IMR-90 (cell line): ENCODE measurements around the gene CLOCK. TPM values are rescaled to one million over a fixed set of nuclear protein-coding genes. Genes with fewer than 3 reads are reported as not detected.

Experiments
- ATAC-seq: fragments of 200-7000 bp; cut with Tn5 transposase; 2 replicates; pipeline ENCODE4 v1.9.1; 2020; ENCODE audit warnings: low read depth, mild to moderate bottlenecking, moderate library complexity
- BruUV-seq: library from RNA; stranded (reverse); fragments of 400-500 nt; replicated peaks from 2 replicates; lab custom pipeline; 2021; lab: Mats Ljungman, UMichigan
- CTCF ChIA-PET: fragments of 300-600 bp; formaldehyde crosslinking; extraction: SDS; loops from one replicate; lab custom pipeline; 2021; ENCODE audit warnings: antibody characterized with exemption; lab: Yijun Ruan, JAX
- POLR2A ChIA-PET: fragments of 300-600 bp; sonication (Branson Sonifier 250); formaldehyde crosslinking; loops from one replicate; lab custom pipeline; 2022; ENCODE audit warnings: antibody characterized with exemption; ENCODE audit not compliant: unreplicated experiment; lab: Charles Lee
- DNase-seq: peaks from one replicate; pipeline ENCODE4 v3.0.0; 2013
- H2AFZ ChIP-seq: replicated peaks from 2 replicates; pipeline ENCODE3; 2013; ENCODE audit warnings: low read length, mild to moderate bottlenecking; ENCODE audit not compliant: poor library complexity
- H2AK5ac ChIP-seq: 2 replicates; pipeline ENCODE4 v1.6.1; 2013; ENCODE audit warnings: low read depth, low read length, inconsistent platforms
- H2AK9ac ChIP-seq: replicated peaks from 2 replicates; pipeline ENCODE3; 2013; ENCODE audit warnings: mild to moderate bottlenecking, low read depth, low read length, moderate library complexity; ENCODE audit not compliant: poor library complexity
- H2BK120ac ChIP-seq: 2 replicates; pipeline ENCODE4 v1.6.1; 2013; ENCODE audit warnings: low read depth, low read length, inconsistent platforms
- H2BK15ac ChIP-seq: 3 replicates; pipeline ENCODE4 v1.6.1; 2013; ENCODE audit warnings: low read depth, low read length, inconsistent platforms
- H2BK20ac ChIP-seq: 2 replicates; pipeline ENCODE4 v1.6.1; 2013; ENCODE audit warnings: low read depth, mild to moderate bottlenecking, inconsistent platforms, low read length, moderate library complexity
- H2BK5ac ChIP-seq: 2 replicates; pipeline ENCODE4 v1.6.1; 2013; ENCODE audit warnings: mild to moderate bottlenecking, low read depth, low read length, inconsistent platforms; ENCODE audit not compliant: poor library complexity, severe bottlenecking
- H3K14ac ChIP-seq: replicated peaks from 2 replicates; pipeline ENCODE4 v1.6.1; 2013; ENCODE audit warnings: low read depth, low read length, inconsistent platforms
- H3K18ac ChIP-seq: 2 replicates; pipeline ENCODE4 v1.6.1; 2013; ENCODE audit warnings: low read depth, low read length, control low read depth
- H3K23ac ChIP-seq: 2 replicates; pipeline ENCODE4 v1.6.1; 2013; ENCODE audit warnings: low read depth, low read length, inconsistent platforms
- H3K27ac ChIP-seq: 2 replicates; pipeline ENCODE4 v1.5.1; 2013; ENCODE audit warnings: mild to moderate bottlenecking, control low read depth, low read length; ENCODE audit not compliant: insufficient read depth
- H3K27me3 ChIP-seq: 2 replicates; pipeline ENCODE4 v1.6.1; 2013; ENCODE audit warnings: low read length; ENCODE audit not compliant: control insufficient read depth, insufficient read depth
- H3K36me3 ChIP-seq: 2 replicates; pipeline ENCODE4 v1.6.1; 2013; ENCODE audit warnings: low read length, mixed read lengths; ENCODE audit not compliant: control insufficient read depth, insufficient read depth
- H3K4ac ChIP-seq: 2 replicates; pipeline ENCODE4 v1.6.1; 2013; ENCODE audit warnings: low read depth, low read length, inconsistent platforms
- H3K4me1 ChIP-seq: 2 replicates; pipeline ENCODE4 v1.6.1; 2013; ENCODE audit warnings: low read length, mixed read lengths; ENCODE audit not compliant: control insufficient read depth, insufficient read depth
- H3K4me2 ChIP-seq: 2 replicates; pipeline ENCODE4 v1.6.1; 2013; ENCODE audit warnings: low read depth, mild to moderate bottlenecking, control low read depth, low read length, moderate library complexity
- H3K4me3 ChIP-seq: 2 replicates; pipeline ENCODE4 v1.5.1; 2013; ENCODE audit warnings: low read depth, mild to moderate bottlenecking, control low read depth, low read length, moderate library complexity; ENCODE audit not compliant: insufficient read depth
- H3K56ac ChIP-seq: 2 replicates; pipeline ENCODE4 v1.6.1; 2013; ENCODE audit warnings: low read length, inconsistent platforms; ENCODE audit not compliant: insufficient read depth; ENCODE audit errors: extremely low read depth
- H3K79me1 ChIP-seq, 2 experiments: 2 replicates each; pipeline ENCODE4 v1.6.1; 2013; ENCODE audit warnings: low read length in 2 of 2, inconsistent platforms in 1 of 2, low read depth in 1 of 2
- H3K9ac ChIP-seq: 2 replicates; pipeline ENCODE4 v1.6.1; 2013; ENCODE audit warnings: low read depth, low read length, control low read depth
- H3K9me1 ChIP-seq: 2 replicates; pipeline ENCODE4 v1.6.1; 2013; ENCODE audit warnings: low read length, inconsistent platforms; ENCODE audit not compliant: insufficient read depth
- H3K9me3 ChIP-seq: 2 replicates; pipeline ENCODE4 v1.6.1; 2013; ENCODE audit warnings: low read length; ENCODE audit not compliant: control insufficient read depth, insufficient read depth
- H4K20me1 ChIP-seq: 2 replicates; pipeline ENCODE4 v1.6.1; 2013; ENCODE audit warnings: low read length, inconsistent platforms; ENCODE audit not compliant: insufficient read depth
- H4K5ac ChIP-seq: 2 replicates; pipeline ENCODE4 v1.6.1; 2013; ENCODE audit warnings: mild to moderate bottlenecking, low read depth, low read length, control low read depth
- H4K8ac ChIP-seq, 2 experiments: 2 replicates each; pipeline ENCODE4 v1.6.1; 2013; ENCODE audit warnings: low read depth in 2 of 2, low read length in 2 of 2, control low read depth in 1 of 2, inconsistent platforms in 1 of 2
- H4K91ac ChIP-seq: 2 replicates; pipeline ENCODE4 v1.6.1; 2013; ENCODE audit warnings: low read depth, low read length, inconsistent platforms; ENCODE audit not compliant: insufficient read depth
- BHLHE40 ChIP-seq: fragments of 150-350 bp; IDR thresholded peaks from 2 replicates; pipeline ENCODE4 v1.6.1; 2016; ENCODE audit warnings: mild to moderate bottlenecking, low read depth, low read length
- CHD1 ChIP-seq: IDR thresholded peaks from 2 replicates; pipeline ENCODE4 v1.6.1; 2012; ENCODE audit warnings: low read depth, low read length, improper control_type of control experiment
- MAZ ChIP-seq: IDR thresholded peaks from 2 replicates; pipeline ENCODE4 v1.6.1; 2012; ENCODE audit warnings: low read depth, mild to moderate bottlenecking, low read length, improper control_type of control experiment, moderate library complexity, borderline replicate concordance
- MXI1 ChIP-seq: IDR thresholded peaks from 2 replicates; pipeline ENCODE4 v1.6.1; 2012; ENCODE audit warnings: low read depth, mild to moderate bottlenecking, low read length, moderate library complexity, borderline replicate concordance
- NFE2L2 ChIP-seq: fragments of 150-350 bp; IDR thresholded peaks from 2 replicates; pipeline ENCODE4 v1.6.1; 2016; ENCODE audit warnings: low read depth, mild to moderate bottlenecking, low read length
- RAD21 ChIP-seq: IDR thresholded peaks from 2 replicates; pipeline ENCODE4 v1.6.1; 2012; ENCODE audit warnings: low read length, improper control_type of control experiment
- RFX5 ChIP-seq: IDR thresholded peaks from 2 replicates; pipeline ENCODE4 v1.8.0; 2012; ENCODE audit warnings: low read depth, mild to moderate bottlenecking, low read length, moderate library complexity
- SMC3 ChIP-seq: fragments of 150-350 bp; IDR thresholded peaks from 2 replicates; pipeline ENCODE4 v1.6.1; 2016; ENCODE audit warnings: low read depth, mild to moderate bottlenecking, antibody characterized with exemption, low read length, moderate library complexity
- WGBS, 2 experiments: methylation state at CpG; one replicate each; pipeline versions ENCODE4 v1.1.5 to v1.1.7; 2013; ENCODE audit warnings: missing lambda C conversion rate in 2 of 2; ENCODE audit not compliant: insufficient read length in 1 of 2; ENCODE audit errors: extremely low coverage in 2 of 2; 5-methylcytosine and 5-hydroxymethylcytosine counted together
- dilution Hi-C: fragments of 300-500 bp; cut with HindIII; formaldehyde crosslinking; loops from one replicate; pipeline ENCODE4 v1.14.3; 2018; ENCODE audit warnings: low sequenced_read_pairs; ENCODE audit not compliant: unreplicated experiment
- in situ Hi-C: fragments of 300-500 bp; cut with MboI; formaldehyde crosslinking; loops from 3 replicates; pipeline ENCODE4 v1.14.3; 2019; ENCODE audit warnings: low sequenced_read_pairs, inconsistent platforms, mixed read lengths
- intact Hi-C: fragments of 100-400 bp; cut with micrococcal nuclease; formaldehyde crosslinking; loops from 2 replicates; pipeline ENCODE4 v1.10.0; 2022
- polyA plus RNA-seq, 3 experiments: library from polyadenylated mRNA; depleted of rRNA; stranded (reverse); fragments of >200 nt; gene quantifications; 2 replicates each; pipeline ENCODE4 v1.2.3, GENCODE V29; 2012; ENCODE audit warnings: low replicate concordance in 1 of 3
- total RNA-seq: library from RNA; depleted of rRNA; stranded (reverse); fragments of >200 nt; gene quantifications from 2 replicates; pipeline ENCODE4 v1.2.3, GENCODE V29; 2012
- TF ChIP-seq, protein P1 (sequence below): conservative IDR thresholded peaks from 2 replicates; pipeline ENCODE4 v1.5.1; 2012; ENCODE audit warnings: mild to moderate bottlenecking, low read depth, low read length, improper control_type of control experiment
- TF ChIP-seq, protein P2 (sequence below): fragments of 150-350 bp; IDR thresholded peaks from 2 replicates; pipeline ENCODE4 v1.6.1; 2017; ENCODE audit warnings: mild to moderate bottlenecking, antibody characterized with exemption, low read length, low read depth
- TF ChIP-seq, protein P3 (sequence below): fragments of 150-350 bp; IDR thresholded peaks from 2 replicates; pipeline ENCODE4 v1.6.1; 2016; ENCODE audit warnings: low read depth, mild to moderate bottlenecking, low read length, moderate library complexity, borderline replicate concordance

The CLOCK gene
- total and polyA plus RNA-seq, 2 of the 4 experiments (the other 2 are of a cell fraction), result 7.3 to 53.4 TPM

DNA sequence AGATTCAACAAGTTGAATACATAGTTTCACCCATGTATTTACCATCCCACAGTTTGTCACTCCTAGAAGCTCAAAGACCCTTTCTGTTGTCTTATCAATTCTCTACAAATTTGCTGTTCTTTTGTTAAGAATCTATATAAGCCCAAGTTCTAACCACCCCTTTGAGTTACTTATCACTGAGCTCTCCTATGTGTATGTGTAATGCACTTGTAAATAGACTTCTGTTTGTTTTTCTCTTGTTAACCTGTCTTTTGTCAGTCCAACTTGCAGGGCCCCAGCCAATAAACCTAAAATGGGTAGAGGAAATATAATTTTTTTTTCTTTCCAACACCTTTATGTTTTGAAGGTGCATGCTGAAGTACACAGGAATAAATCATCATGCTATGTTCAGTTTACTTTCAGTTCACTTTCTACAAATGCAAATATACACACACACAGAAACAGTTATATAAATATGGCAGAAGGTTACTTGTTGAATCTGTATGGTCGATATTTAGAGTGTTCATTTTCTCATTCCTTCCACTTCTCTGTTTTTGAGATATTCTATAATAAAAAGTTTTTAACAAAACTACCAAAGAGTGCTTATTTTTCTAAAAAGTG lies 22.3 kb upstream of the CLOCK start:
- intact Hi-C loops, result no loop called here
- DNase-seq, result no peak
- Histone ChIP-seq H3K27me3 (no peaks in the 10 kb centered on the region; the same call in 1 of the 2 replicates), H3K14ac (no peak overlapping the region), H4K91ac (no peak overlapping the region), H4K20me1 (no peaks in the 10 kb centered on the region), H3K79me1 (no peaks in the 10 kb centered on the region), H3K4me2 (no peak overlapping the region), H2BK120ac (no peak overlapping the region), H3K9me1 (no peaks in the 10 kb centered on the region), H4K5ac (no peak overlapping the region), H3K36me3 (no peaks in the 10 kb centered on the region), H3K27ac (no peak overlapping the region), H3K4me3 (no peak overlapping the region), H2BK5ac (no peak overlapping the region), H3K4ac (no peak overlapping the region), H2BK15ac (no peak overlapping the region), H2BK20ac (no peak overlapping the region), H3K23ac (no peak overlapping the region), H2AK9ac (no peak overlapping the region), H3K9me3 (no peaks in the 10 kb centered on the region), H2AK5ac (no peak overlapping the region), H4K8ac (no peak overlapping the region), H3K9ac (no peak overlapping the region), H2AFZ (no peak overlapping the region), H3K56ac (no peak overlapping the region), H3K4me1 (no peaks in the 10 kb centered on the region), H3K18ac (no peak overlapping the region)
- no CpG with 5 or more reads among the region's 1 CpG for WGBS, 2 experiments
- no peak for TF ChIP-seq BHLHE40
- TF ChIP-seq RAD21, result no peak
- no peak for TF ChIP-seq SMC3
- TF ChIP-seq NFE2L2, result no peak
- TF ChIP-seq, protein P1, sequence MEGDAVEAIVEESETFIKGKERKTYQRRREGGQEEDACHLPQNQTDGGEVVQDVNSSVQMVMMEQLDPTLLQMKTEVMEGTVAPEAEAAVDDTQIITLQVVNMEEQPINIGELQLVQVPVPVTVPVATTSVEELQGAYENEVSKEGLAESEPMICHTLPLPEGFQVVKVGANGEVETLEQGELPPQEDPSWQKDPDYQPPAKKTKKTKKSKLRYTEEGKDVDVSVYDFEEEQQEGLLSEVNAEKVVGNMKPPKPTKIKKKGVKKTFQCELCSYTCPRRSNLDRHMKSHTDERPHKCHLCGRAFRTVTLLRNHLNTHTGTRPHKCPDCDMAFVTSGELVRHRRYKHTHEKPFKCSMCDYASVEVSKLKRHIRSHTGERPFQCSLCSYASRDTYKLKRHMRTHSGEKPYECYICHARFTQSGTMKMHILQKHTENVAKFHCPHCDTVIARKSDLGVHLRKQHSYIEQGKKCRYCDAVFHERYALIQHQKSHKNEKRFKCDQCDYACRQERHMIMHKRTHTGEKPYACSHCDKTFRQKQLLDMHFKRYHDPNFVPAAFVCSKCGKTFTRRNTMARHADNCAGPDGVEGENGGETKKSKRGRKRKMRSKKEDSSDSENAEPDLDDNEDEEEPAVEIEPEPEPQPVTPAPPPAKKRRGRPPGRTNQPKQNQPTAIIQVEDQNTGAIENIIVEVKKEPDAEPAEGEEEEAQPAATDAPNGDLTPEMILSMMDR, result no peak
- TF ChIP-seq CHD1, result no peak
- TF ChIP-seq MAZ, result no peak
- TF ChIP-seq, protein P2, sequence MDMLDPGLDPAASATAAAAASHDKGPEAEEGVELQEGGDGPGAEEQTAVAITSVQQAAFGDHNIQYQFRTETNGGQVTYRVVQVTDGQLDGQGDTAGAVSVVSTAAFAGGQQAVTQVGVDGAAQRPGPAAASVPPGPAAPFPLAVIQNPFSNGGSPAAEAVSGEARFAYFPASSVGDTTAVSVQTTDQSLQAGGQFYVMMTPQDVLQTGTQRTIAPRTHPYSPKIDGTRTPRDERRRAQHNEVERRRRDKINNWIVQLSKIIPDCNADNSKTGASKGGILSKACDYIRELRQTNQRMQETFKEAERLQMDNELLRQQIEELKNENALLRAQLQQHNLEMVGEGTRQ, result no peak
- TF ChIP-seq RFX5, result no peak
- no peak for TF ChIP-seq MXI1
- TF ChIP-seq, protein P3, sequence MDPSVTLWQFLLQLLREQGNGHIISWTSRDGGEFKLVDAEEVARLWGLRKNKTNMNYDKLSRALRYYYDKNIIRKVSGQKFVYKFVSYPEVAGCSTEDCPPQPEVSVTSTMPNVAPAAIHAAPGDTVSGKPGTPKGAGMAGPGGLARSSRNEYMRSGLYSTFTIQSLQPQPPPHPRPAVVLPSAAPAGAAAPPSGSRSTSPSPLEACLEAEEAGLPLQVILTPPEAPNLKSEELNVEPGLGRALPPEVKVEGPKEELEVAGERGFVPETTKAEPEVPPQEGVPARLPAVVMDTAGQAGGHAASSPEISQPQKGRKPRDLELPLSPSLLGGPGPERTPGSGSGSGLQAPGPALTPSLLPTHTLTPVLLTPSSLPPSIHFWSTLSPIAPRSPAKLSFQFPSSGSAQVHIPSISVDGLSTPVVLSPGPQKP, result no peak
- CTCF ChIA-PET, result no interaction called here
- dilution Hi-C loops, result no loop called here
- ATAC-seq, result no peak
- in situ Hi-C loops, result loop anchor here (25.0 kb wide), 1 partner anchor 557 kb away; no protein-coding TSS in a partner anchor
- no TSS peak for BruUV-seq
- POLR2A ChIA-PET, result no interaction called here
